ENCODE results near the gene FNDC1.

The FNDC1 gene

GRCh38 chr6:159125951-159126352 lies 43.2 kb upstream of the FNDC1 start:
- intact Hi-C loops (cut with DNase I; ENCODE audit: low total_unique reads) = no loop called here
- no peaks in the 10 kb centered on the region for H3K9me3 ChIP-seq
- H3K27ac ChIP-seq = no peak overlapping the region
- TF ChIP-seq CTCF (IDR thresholded peaks at IDR 0.05) = no peak
- no peaks in the 10 kb centered on the region for H3K4me1 ChIP-seq
- no peak overlapping the region for H3K4me3 ChIP-seq
- H3K36me3 ChIP-seq = no peaks in the 10 kb centered on the region
- no peak for DNase-seq
- H3K27me3 ChIP-seq = no peaks in the 10 kb centered on the region

GRCh38 chr6:159126590-159126989 lies 42.6 kb upstream of the FNDC1 start:
- Histone ChIP-seq H3K36me3 (no peaks in the 10 kb centered on the region), H3K9me3 (no peaks in the 10 kb centered on the region), H3K4me1 (no peaks in the 10 kb centered on the region), H3K27ac (no peak overlapping the region), H3K27me3 (no peaks in the 10 kb centered on the region), H3K4me3 (no peak overlapping the region)
- TF ChIP-seq CTCF (IDR thresholded peaks at IDR 0.05) = no peak
- DNase-seq = no peak
- intact Hi-C loops (cut with DNase I; ENCODE audit: low total_unique reads) = no loop called here

- intact Hi-C loops (cut with DNase I; ENCODE audit: low total_unique reads) = no loop called here
- H3K36me3 ChIP-seq = no peaks in the 10 kb centered on the region
- no peaks in the 10 kb centered on the region for H3K4me1 ChIP-seq
- H3K27me3 ChIP-seq = no peaks in the 10 kb centered on the region
- H3K9me3 ChIP-seq = no peaks in the 10 kb centered on the region
- H3K27ac ChIP-seq = no peak overlapping the region
- DNase-seq = no peak
- H3K4me3 ChIP-seq = no peak overlapping the region
- no peak for TF ChIP-seq CTCF (IDR thresholded peaks at IDR 0.05)
Observed at GRCh38 chr6:159127701-159128100, 41.5 kb upstream of the FNDC1 start.

GRCh38 chr6:159128978-159129377 lies 40.2 kb upstream of the FNDC1 start:
- TF ChIP-seq CTCF (IDR thresholded peaks at IDR 0.05) = no peak
- no peaks in the 10 kb centered on the region for H3K4me1 ChIP-seq
- intact Hi-C loops (cut with DNase I; ENCODE audit: low total_unique reads) = no loop called here
- no peak overlapping the region for H3K27ac ChIP-seq
- no peak overlapping the region for H3K4me3 ChIP-seq
- H3K27me3 ChIP-seq = no peaks in the 10 kb centered on the region
- H3K9me3 ChIP-seq = no peaks in the 10 kb centered on the region
- no peaks in the 10 kb centered on the region for H3K36me3 ChIP-seq
- DNase-seq = no peak

- no peaks in the 10 kb centered on the region for H3K36me3 ChIP-seq
- intact Hi-C loops (cut with DNase I; ENCODE audit: low total_unique reads) = no loop called here
- no peaks in the 10 kb centered on the region for H3K4me1 ChIP-seq
- H3K9me3 ChIP-seq = no peaks in the 10 kb centered on the region
- peaks cover 0 to 2% of the 10 kb centered on the region in 2 donors for H3K27me3 ChIP-seq
- no peak for TF ChIP-seq CTCF (IDR thresholded peaks at IDR 0.05)
- DNase-seq = no peak
- H3K27ac ChIP-seq = no peak overlapping the region
- no peak overlapping the region for H3K4me3 ChIP-seq
Observed at GRCh38 chr6:159130846-159131245, 38.4 kb upstream of the FNDC1 start.

- peaks cover 0 to 7% of the 10 kb centered on the region in 2 donors for H3K27me3 ChIP-seq
Observed at GRCh38 chr6:159131709-159132108, 37.5 kb upstream of the FNDC1 start.

More at GRCh38 chr6:159131709-159132108, 37.5 kb upstream of the FNDC1 start:
- Histone ChIP-seq H3K4me3 (no peak overlapping the region), H3K9me3 (no peaks in the 10 kb centered on the region), H3K36me3 (no peaks in the 10 kb centered on the region), H3K4me1 (no peaks in the 10 kb centered on the region), H3K27ac (no peak overlapping the region)
- intact Hi-C loops (cut with DNase I; ENCODE audit: low total_unique reads) = no loop called here
- DNase-seq = no peak
- TF ChIP-seq CTCF (IDR thresholded peaks at IDR 0.05) = no peak
